Type B pancreatic cell (in vitro differentiated cells): ENCODE results near the gene NT5C2. TPM values are rescaled to one million over a fixed set of nuclear protein-coding genes. Genes with fewer than 3 reads are reported as not detected.

Experiments
- DNase-seq: peaks from one replicate; pipeline ENCODE4 v3.0.0; 2021; ENCODE audit warnings: mixed read lengths; ENCODE audit not compliant: unreplicated experiment; ENCODE audit errors: extremely low spot score
- H3K27ac Mint-ChIP-seq: 2 replicates; pipeline ENCODE4 v1.8.0; 2021; ENCODE audit warnings: mild to moderate bottlenecking, mixed read lengths
- H3K27me3 Mint-ChIP-seq: 2 replicates; pipeline ENCODE4 v1.8.0; 2021; ENCODE audit warnings: mixed read lengths
- H3K36me3 Mint-ChIP-seq: 2 replicates; pipeline ENCODE4 v1.8.0; 2021; ENCODE audit warnings: mixed read lengths
- H3K4me1 Mint-ChIP-seq: one replicate; pipeline ENCODE4 v1.8.0; 2021; ENCODE audit warnings: mixed read lengths; ENCODE audit not compliant: unreplicated experiment
- H3K4me3 Mint-ChIP-seq: 2 replicates; pipeline ENCODE4 v1.8.0; 2021; ENCODE audit warnings: mild to moderate bottlenecking, mixed read lengths
- H3K9me3 Mint-ChIP-seq: 2 replicates; pipeline ENCODE4 v1.8.0; 2021; ENCODE audit warnings: mixed read lengths
- total RNA-seq: library from RNA; stranded (reverse); gene quantifications from 2 replicates; pipeline ENCODE4 v1.2.1, GENCODE V29; 2021; ENCODE audit warnings: low replicate concordance
- TF ChIP-seq, protein P1 (sequence below): fragments of 200-600 bp; sonication (generic); conservative IDR thresholded peaks from 2 replicates; pipeline ENCODE4 v1.5.0; 2021; ENCODE audit warnings: antibody characterized with exemption, mild to moderate bottlenecking

Gene NT5C2
- total RNA-seq, 1 donor from 2014 or later: 96.5 TPM

DNA sequence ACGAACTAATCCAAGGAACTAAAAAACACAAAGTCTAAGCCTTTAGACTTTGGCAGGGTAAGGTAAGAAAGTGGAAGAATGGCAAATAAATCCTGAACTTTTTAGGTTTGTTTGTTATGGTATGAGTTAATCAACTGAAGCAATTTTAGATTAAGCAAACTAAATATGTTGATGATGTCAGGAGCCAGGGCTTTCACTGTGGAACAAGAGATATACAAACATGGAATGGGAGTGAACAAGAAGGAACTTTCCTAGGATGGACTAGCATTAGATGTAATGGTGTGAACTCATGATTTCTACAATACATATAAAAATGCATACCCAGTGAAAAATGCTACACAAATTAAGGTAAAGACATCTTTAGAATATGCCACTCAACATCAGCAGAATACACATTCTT, 35.8 kb downstream of the NT5C2 start:
- no peak for DNase-seq
- Mint-ChIP-seq H3K27ac (no peak overlapping the region), H3K4me3 (no peak overlapping the region), H3K27me3 (no peaks in the 10 kb centered on the region), H3K4me1 (peaks cover 26% of the 10 kb centered on the region), H3K36me3 (peaks cover 19% of the 10 kb centered on the region), H3K9me3 (no peaks in the 10 kb centered on the region)
- TF ChIP-seq, protein P1, sequence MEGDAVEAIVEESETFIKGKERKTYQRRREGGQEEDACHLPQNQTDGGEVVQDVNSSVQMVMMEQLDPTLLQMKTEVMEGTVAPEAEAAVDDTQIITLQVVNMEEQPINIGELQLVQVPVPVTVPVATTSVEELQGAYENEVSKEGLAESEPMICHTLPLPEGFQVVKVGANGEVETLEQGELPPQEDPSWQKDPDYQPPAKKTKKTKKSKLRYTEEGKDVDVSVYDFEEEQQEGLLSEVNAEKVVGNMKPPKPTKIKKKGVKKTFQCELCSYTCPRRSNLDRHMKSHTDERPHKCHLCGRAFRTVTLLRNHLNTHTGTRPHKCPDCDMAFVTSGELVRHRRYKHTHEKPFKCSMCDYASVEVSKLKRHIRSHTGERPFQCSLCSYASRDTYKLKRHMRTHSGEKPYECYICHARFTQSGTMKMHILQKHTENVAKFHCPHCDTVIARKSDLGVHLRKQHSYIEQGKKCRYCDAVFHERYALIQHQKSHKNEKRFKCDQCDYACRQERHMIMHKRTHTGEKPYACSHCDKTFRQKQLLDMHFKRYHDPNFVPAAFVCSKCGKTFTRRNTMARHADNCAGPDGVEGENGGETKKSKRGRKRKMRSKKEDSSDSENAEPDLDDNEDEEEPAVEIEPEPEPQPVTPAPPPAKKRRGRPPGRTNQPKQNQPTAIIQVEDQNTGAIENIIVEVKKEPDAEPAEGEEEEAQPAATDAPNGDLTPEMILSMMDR: no peak

DNA sequence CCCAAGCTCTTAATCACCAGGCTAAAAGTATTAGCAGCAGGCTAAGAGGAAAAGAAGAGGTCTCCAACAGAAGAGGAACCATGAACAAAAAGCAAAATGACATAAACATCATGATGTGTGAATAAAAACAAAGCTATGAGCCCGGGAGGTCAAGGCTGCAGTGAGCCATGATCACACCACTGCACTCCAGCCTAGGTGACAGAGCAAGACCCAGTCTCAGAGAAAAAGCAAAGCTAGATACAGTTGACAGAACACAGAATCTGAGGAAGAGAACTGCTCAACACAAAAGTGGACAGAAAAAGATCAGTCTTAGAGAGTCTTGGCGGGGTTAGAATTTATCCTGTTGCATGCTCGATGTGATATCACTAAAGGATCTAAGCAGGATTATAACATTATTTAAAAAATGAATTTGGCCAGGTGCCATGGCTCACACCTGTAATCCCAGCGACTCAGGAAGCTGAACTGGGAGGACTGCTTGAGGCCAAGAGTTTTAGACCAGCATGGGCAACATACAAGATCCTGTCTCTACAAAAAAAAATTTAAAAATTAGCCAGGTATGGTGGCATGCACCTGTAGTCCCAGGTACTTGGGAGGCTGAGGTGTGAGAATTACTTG, 37.5 kb downstream of the NT5C2 start:
- TF ChIP-seq, protein P1: no peak

DNA sequence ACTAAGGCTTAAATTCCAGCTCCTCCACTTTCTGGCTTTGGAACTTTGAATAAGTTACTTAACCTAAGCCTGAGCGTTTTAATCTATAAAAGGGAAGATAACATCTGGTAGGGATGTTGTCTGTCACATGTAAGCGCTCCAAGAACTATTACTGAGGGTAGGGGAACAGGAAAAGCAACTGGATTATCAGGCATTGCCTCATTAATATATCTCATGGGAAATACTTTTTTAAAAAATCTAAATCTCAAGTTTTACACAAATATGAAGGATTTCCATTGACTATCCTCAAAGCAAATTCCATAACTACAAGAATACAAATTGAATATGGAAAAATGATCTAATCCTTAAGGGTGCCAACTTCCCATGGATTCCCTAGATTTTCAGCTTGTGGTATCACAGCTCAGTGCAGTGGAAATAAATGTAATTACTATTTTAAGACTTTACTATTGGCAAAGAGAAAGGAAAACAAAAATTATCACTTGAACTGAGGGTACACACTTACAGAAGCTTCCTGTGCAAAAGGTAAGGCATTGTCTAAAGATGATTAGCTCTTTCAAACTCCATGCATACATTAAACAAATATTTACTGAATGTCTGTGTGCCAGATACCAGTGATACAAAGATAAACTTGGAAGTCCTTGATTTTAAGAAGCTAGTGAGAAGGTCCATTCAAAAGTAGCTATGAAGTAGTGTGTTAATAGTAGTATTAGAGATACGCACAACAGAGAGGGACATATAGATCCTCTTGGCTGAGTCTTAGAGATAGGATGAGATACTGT, 38.4 kb downstream of the NT5C2 start:
- H3K4me3 Mint-ChIP-seq: peak overlapping the region; percentile 9
- peaks cover 26% of the 10 kb centered on the region for H3K4me1 Mint-ChIP-seq
- no peaks in the 10 kb centered on the region for H3K9me3 Mint-ChIP-seq
- H3K27me3 Mint-ChIP-seq: no peaks in the 10 kb centered on the region
- TF ChIP-seq, protein P1: no peak
- no peak for DNase-seq
- H3K27ac Mint-ChIP-seq: peak overlapping the region; percentile 33
- peaks cover 17% of the 10 kb centered on the region for H3K36me3 Mint-ChIP-seq

More for the DNA sequence above, 37.5 kb downstream of the NT5C2 start:
- no peak for DNase-seq
- Mint-ChIP-seq H3K27me3 (no peaks in the 10 kb centered on the region), H3K36me3 (peaks cover 22% of the 10 kb centered on the region), H3K27ac (no peak overlapping the region), H3K9me3 (no peaks in the 10 kb centered on the region), H3K4me1 (peaks cover 26% of the 10 kb centered on the region), H3K4me3 (no peak overlapping the region)

DNA sequence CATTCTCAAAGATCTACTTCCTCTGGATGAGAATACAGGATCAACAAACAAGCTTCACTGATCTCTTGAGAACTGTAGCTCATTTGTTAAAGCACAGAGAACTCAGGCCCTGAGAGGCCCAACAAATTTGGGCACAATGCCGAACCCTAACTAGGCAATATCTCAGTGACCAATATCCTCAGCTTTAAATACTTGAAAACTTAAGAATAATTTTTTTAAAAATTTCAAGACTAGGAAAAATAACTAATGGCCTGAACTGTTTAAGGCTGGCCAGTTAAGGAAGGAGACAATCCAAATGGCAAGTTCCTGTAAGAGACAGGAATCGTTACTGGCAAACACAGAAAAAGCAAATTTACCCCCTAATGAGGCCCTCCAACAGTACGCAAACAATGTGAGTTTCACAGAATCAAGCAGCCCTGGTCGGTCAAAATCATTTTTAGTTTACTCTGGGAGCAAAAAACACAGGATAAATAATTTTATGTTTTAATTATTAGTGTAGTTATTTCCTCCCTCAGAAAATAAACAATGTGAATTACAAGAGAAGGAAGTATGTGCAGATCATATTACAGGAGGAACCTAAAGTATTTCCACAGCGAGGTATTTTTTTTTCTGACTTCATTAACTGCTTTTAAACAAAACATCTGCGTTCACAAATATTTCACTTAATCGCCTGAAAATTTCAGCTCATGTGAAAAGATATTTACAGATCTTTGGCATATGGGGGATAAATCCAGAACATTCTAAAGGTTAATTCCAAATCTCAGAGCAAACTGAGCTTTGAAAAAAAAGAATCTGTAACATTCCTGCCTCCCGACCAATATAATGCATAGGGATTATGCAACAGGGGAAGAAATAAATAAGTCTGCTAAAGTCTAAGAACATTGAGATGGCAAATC, 39.5 kb downstream of the NT5C2 start:
- TF ChIP-seq, protein P1: no peak
- peak overlapping the region; percentile 81 for H3K4me3 Mint-ChIP-seq

DNA sequence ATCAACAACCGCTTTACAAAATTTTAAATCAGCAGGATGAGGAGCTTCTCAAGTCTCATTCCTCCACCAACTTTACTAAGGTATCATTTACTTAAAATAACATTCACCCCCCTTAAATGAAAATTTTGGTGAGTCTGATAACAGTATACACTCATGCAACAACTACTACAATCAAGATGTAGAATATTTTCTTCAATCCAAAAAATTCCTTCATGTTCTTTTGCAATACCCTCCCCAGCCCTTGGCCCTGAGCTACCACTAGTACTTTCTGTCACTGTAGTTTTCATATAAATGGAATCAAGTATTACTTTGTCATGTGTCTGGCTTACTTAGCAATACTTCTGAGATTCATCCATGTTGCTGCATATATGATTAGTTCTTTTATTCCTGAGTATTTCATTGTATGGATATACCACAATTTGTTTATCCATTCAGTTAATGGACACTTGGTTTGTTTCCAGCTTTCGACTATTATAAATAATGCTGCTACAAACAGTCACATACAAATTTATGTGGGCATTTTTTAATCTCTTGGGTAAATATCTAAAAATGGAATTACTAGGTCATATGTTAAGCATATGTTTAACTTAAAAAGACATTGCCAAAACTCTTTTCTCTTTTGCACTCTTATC, 43.0 kb downstream of the NT5C2 start:
- H3K27me3 Mint-ChIP-seq: no peaks in the 10 kb centered on the region
- TF ChIP-seq, protein P1: no peak
- peaks cover 15% of the 10 kb centered on the region for H3K36me3 Mint-ChIP-seq

More for the DNA sequence above, 39.5 kb downstream of the NT5C2 start:
- H3K36me3 Mint-ChIP-seq: peaks cover 18% of the 10 kb centered on the region
- H3K27ac Mint-ChIP-seq: peak overlapping the region; percentile 85
- no peaks in the 10 kb centered on the region for H3K9me3 Mint-ChIP-seq
- no peak for DNase-seq
- H3K27me3 Mint-ChIP-seq: no peaks in the 10 kb centered on the region
- peaks cover 26% of the 10 kb centered on the region for H3K4me1 Mint-ChIP-seq

More for the DNA sequence above, 43.0 kb downstream of the NT5C2 start:
- Mint-ChIP-seq H3K9me3 (no peaks in the 10 kb centered on the region), H3K27ac (no peak overlapping the region), H3K4me3 (no peak overlapping the region), H3K4me1 (peaks cover 48% of the 10 kb centered on the region)
- DNase-seq: no peak
